ENCODE measurements around the gene ERMN.
A peak's percentile ranks its signal among the peaks of the same experiment; 100 is the strongest.

The ERMN gene

GRCh38 chr2:157302492-157303099 is 23.0 kb downstream of the ERMN start:
- H3K27me3 ChIP-seq (ENCODE audit: insufficient read depth, poor library complexity, severe bottlenecking) = peaks cover 10% of the 10 kb centered on the region
- DNase-seq (ENCODE audit: low read depth in 1 of 2, low spot score in 1 of 2) = peak; percentile 18 to 25
- H3K27ac ChIP-seq (replicated peaks) = no peak overlapping the region
- TF ChIP-seq, protein P1, sequence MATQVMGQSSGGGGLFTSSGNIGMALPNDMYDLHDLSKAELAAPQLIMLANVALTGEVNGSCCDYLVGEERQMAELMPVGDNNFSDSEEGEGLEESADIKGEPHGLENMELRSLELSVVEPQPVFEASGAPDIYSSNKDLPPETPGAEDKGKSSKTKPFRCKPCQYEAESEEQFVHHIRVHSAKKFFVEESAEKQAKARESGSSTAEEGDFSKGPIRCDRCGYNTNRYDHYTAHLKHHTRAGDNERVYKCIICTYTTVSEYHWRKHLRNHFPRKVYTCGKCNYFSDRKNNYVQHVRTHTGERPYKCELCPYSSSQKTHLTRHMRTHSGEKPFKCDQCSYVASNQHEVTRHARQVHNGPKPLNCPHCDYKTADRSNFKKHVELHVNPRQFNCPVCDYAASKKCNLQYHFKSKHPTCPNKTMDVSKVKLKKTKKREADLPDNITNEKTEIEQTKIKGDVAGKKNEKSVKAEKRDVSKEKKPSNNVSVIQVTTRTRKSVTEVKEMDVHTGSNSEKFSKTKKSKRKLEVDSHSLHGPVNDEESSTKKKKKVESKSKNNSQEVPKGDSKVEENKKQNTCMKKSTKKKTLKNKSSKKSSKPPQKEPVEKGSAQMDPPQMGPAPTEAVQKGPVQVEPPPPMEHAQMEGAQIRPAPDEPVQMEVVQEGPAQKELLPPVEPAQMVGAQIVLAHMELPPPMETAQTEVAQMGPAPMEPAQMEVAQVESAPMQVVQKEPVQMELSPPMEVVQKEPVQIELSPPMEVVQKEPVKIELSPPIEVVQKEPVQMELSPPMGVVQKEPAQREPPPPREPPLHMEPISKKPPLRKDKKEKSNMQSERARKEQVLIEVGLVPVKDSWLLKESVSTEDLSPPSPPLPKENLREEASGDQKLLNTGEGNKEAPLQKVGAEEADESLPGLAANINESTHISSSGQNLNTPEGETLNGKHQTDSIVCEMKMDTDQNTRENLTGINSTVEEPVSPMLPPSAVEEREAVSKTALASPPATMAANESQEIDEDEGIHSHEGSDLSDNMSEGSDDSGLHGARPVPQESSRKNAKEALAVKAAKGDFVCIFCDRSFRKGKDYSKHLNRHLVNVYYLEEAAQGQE (IDR thresholded peaks at IDR 0.05; ENCODE audit: insufficient replicate concordance, low read depth) = no peak
- peak; percentile 24 for TF ChIP-seq CTCF (IDR thresholded peaks at IDR 0.05; ENCODE audit: insufficient read depth, low read length)
- TF ChIP-seq SPI1 (IDR thresholded peaks at IDR 0.05; ENCODE audit: borderline replicate concordance, low read depth) = no peak
- no peak for TF ChIP-seq GABPA (IDR thresholded peaks at IDR 0.05; ENCODE audit: low read depth)
- TF ChIP-seq POLR2AphosphoS5 (IDR thresholded peaks at IDR 0.05; ENCODE audit: low read depth) = no peak
- no peak overlapping the region for H3K4me3 ChIP-seq (replicated peaks; ENCODE audit: insufficient read depth, low read length)

- DNase-seq (ENCODE audit: low read depth in 1 of 2, low spot score in 1 of 2) = no peak
- Histone ChIP-seq H3K27me3 (ENCODE audit: insufficient read depth, poor library complexity, severe bottlenecking) (peaks cover 10% of the 10 kb centered on the region), H3K27ac (replicated peaks) (no peak overlapping the region)
These were observed 24.3 kb downstream of the ERMN start for GRCh38 chr2:157301307-157301706.

GRCh38 chr2:157296958-157297357 is 28.7 kb downstream of the ERMN start:
- TF ChIP-seq CTCF (IDR thresholded peaks at IDR 0.05; ENCODE audit: insufficient read depth, low read length) (no peak), POLR2AphosphoS5 (IDR thresholded peaks at IDR 0.05; ENCODE audit: low read depth) (no peak), SPI1 (IDR thresholded peaks at IDR 0.05; ENCODE audit: borderline replicate concordance, low read depth) (no peak), GABPA (IDR thresholded peaks at IDR 0.05; ENCODE audit: low read depth) (no peak)
- TF ChIP-seq, protein P1 (IDR thresholded peaks at IDR 0.05; ENCODE audit: insufficient replicate concordance, low read depth) = no peak
- no peak for DNase-seq (ENCODE audit: low read depth in 1 of 2, low spot score in 1 of 2)
- Histone ChIP-seq H3K27ac (replicated peaks) (no peak overlapping the region), H3K27me3 (ENCODE audit: insufficient read depth, poor library complexity, severe bottlenecking) (peaks cover 4% of the 10 kb centered on the region), H3K4me3 (replicated peaks; ENCODE audit: insufficient read depth, low read length) (no peak overlapping the region)

More at GRCh38 chr2:157301307-157301706, 24.3 kb downstream of the ERMN start:
- no peak for TF ChIP-seq POLR2AphosphoS5 (IDR thresholded peaks at IDR 0.05; ENCODE audit: low read depth)
- H3K4me3 ChIP-seq (replicated peaks; ENCODE audit: insufficient read depth, low read length) = no peak overlapping the region

- TF ChIP-seq CTCF (IDR thresholded peaks at IDR 0.05; ENCODE audit: insufficient read depth, low read length) (no peak), SPI1 (IDR thresholded peaks at IDR 0.05; ENCODE audit: borderline replicate concordance, low read depth) (no peak), POLR2AphosphoS5 (IDR thresholded peaks at IDR 0.05; ENCODE audit: low read depth) (no peak), GABPA (IDR thresholded peaks at IDR 0.05; ENCODE audit: low read depth) (no peak)
- TF ChIP-seq, protein P1 (IDR thresholded peaks at IDR 0.05; ENCODE audit: insufficient replicate concordance, low read depth) = no peak
- no peak for DNase-seq (ENCODE audit: low read depth in 1 of 2, low spot score in 1 of 2)
- peaks cover 4% of the 10 kb centered on the region for H3K27me3 ChIP-seq (ENCODE audit: insufficient read depth, poor library complexity, severe bottlenecking)
- H3K4me3 ChIP-seq (replicated peaks; ENCODE audit: insufficient read depth, low read length) = no peak overlapping the region
- no peak overlapping the region for H3K27ac ChIP-seq (replicated peaks)
These were observed 29.1 kb downstream of the ERMN start for GRCh38 chr2:157296490-157296889.
